HepG2 (cell line): ENCODE data around the gene CACNG4. TPM values are rescaled to one million over a fixed set of nuclear protein-coding genes. Genes with fewer than 3 reads are reported as not detected.

Source experiments
- ATAC-seq: fragments of 200-7000 bp; cut with Tn5 transposase; 3 replicates; pipeline ENCODE4 v1.9.1; 2020; ENCODE audit warnings: mild to moderate bottlenecking, moderate library complexity
- BruUV-seq: library from RNA; stranded (reverse); fragments of 400-500 nt; replicated peaks from 2 replicates; lab custom pipeline; 2021; lab: Mats Ljungman, UMichigan
- CTCF ChIA-PET: fragments of 300-600 bp; formaldehyde crosslinking; extraction: SDS; loops from one replicate; lab custom pipeline; 2021; ENCODE audit warnings: low total read pairs, inconsistent platforms, low intra/inter-chr PET ratio; lab: Yijun Ruan, JAX
- POLR2A ChIA-PET: fragments of 350-600 bp; sonication (Branson Sonifier 250); formaldehyde crosslinking; loops from one replicate; lab custom pipeline; 2020; ENCODE audit warnings: antibody characterized with exemption, inconsistent platforms; lab: Yijun Ruan, JAX
- DNase-seq: peaks from one replicate; pipeline ENCODE4 v3.0.0-alpha.2; 2015; ENCODE audit warnings: low spot score
- FAIRE-seq: peaks from 3 replicates; lab custom pipeline; 2011; peaks lifted over from hg19 to GRCh38; lab: Jason Lieb, UNC
- H2AFZ ChIP-seq: one replicate; pipeline ENCODE4 v1.6.1; 2011; ENCODE audit warnings: low read length, inconsistent platforms
- H3K27ac ChIP-seq: fragments of 300-600 bp; 3 replicates; pipeline ENCODE4 v1.8.0; 2011; ENCODE audit warnings: mixed run types, mild to moderate bottlenecking, mixed read lengths, low read length, inconsistent platforms; ENCODE audit not compliant: insufficient read depth; ENCODE audit errors: extremely low read length
- H3K27me3 ChIP-seq, 2 experiments: fragments of 200-600 bp in 1 of 2; 2 replicates in 1 of 2; 3 replicates in 1 of 2; pipeline versions ENCODE4 v1.6.0 to v1.8.0; 2011; ENCODE audit warnings: low read length in 2 of 2, mild to moderate bottlenecking in 2 of 2, moderate library complexity in 2 of 2, inconsistent platforms in 1 of 2; ENCODE audit not compliant: insufficient read depth in 2 of 2, control insufficient read depth in 1 of 2
- H3K36me3 ChIP-seq, 2 experiments: fragments of 200-600 bp in 1 of 2; replicated peaks in 1 of 2; 2 replicates in 1 of 2; 3 replicates in 1 of 2; pipeline versions ENCODE4 v1.5.1 to v1.8.0; 2011; ENCODE audit warnings: low read length in 2 of 2, inconsistent platforms in 1 of 2; ENCODE audit not compliant: insufficient read depth in 2 of 2, control insufficient read depth in 1 of 2
- H3K4me1 ChIP-seq: 2 replicates; pipeline ENCODE4 v1.5.1; 2012; ENCODE audit warnings: low read length, inconsistent platforms; ENCODE audit not compliant: insufficient read depth
- H3K4me2 ChIP-seq: 2 replicates; pipeline ENCODE4 v1.6.0; 2011; ENCODE audit warnings: low read depth, low read length, inconsistent platforms
- H3K4me3 ChIP-seq, 3 experiments: fragments of 200-600 bp in 1 of 3; sonication (generic), shearing (Covaris generic) in 1 of 3; replicated peaks in 1 of 3; 2 replicates each; pipeline ENCODE4 v1.5.1; 2011 to 2016; ENCODE audit warnings: low read length in 3 of 3, inconsistent platforms in 2 of 3, low read depth in 2 of 3, mild to moderate bottlenecking in 2 of 3, control low read depth in 1 of 3, mixed read lengths in 1 of 3; ENCODE audit not compliant: insufficient read depth in 1 of 3
- H3K79me2 ChIP-seq: one replicate; pipeline ENCODE4 v1.6.1; 2011; ENCODE audit warnings: low read length, inconsistent platforms; ENCODE audit not compliant: insufficient read depth
- H3K9ac ChIP-seq: 2 replicates; pipeline ENCODE4 v1.6.0; 2011; ENCODE audit warnings: mild to moderate bottlenecking, low read depth, low read length, inconsistent platforms; ENCODE audit not compliant: insufficient read depth
- H3K9me3 ChIP-seq: 2 replicates; pipeline ENCODE4 v1.5.1; 2012; ENCODE audit warnings: mild to moderate bottlenecking, low read length
- H4K20me1 ChIP-seq: 2 replicates; pipeline ENCODE4 v1.6.0; 2011; ENCODE audit warnings: inconsistent platforms, mild to moderate bottlenecking, low read length, moderate library complexity; ENCODE audit not compliant: insufficient read depth
- ARHGAP35 ChIP-seq: sonication (generic); formaldehyde crosslinking; IDR thresholded peaks from 2 replicates; pipeline ENCODE4 v1.9.0; 2022; ENCODE audit warnings: mild to moderate bottlenecking, inconsistent platforms, moderate library complexity, missing genetic modification reagents, borderline replicate concordance
- CREB1 ChIP-seq, 2 experiments: fragments of 450-650 bp in 1 of 2; IDR thresholded peaks; 2 replicates each; pipeline ENCODE4 v1.6.1; 2016 to 2017; ENCODE audit warnings: control low read depth in 1 of 2, mild to moderate bottlenecking in 1 of 2, missing compliant biosample characterization in 1 of 2, missing genetic modification characterization in 1 of 2
- HMG20B ChIP-seq: conservative IDR thresholded peaks from 2 replicates; pipeline ENCODE4 v1.6.1; 2016; ENCODE audit warnings: missing genetic modification reagents, missing compliant biosample characterization
- ISL2 ChIP-seq: sonication (generic); formaldehyde crosslinking; IDR thresholded peaks from 2 replicates; pipeline ENCODE4 v1.5.0; 2020; ENCODE audit warnings: missing genetic modification reagents
- JDP2 ChIP-seq: sonication (generic); formaldehyde crosslinking; IDR thresholded peaks from 2 replicates; pipeline ENCODE4 v1.8.1; 2022; ENCODE audit warnings: missing genetic modification reagents, borderline replicate concordance
- JUND ChIP-seq: sonication (generic); formaldehyde crosslinking; IDR thresholded peaks from 2 replicates; pipeline ENCODE4 v1.8.0; 2022; ENCODE audit warnings: mild to moderate bottlenecking, missing genetic modification reagents
- MAFK ChIP-seq, 2 experiments: IDR thresholded peaks in 1 of 2; conservative IDR thresholded peaks in 1 of 2; 2 replicates each; pipeline ENCODE4 v1.6.1; 2011; ENCODE audit warnings: improper control_type of control experiment in 2 of 2, low read length in 2 of 2
- NFE2L2 ChIP-seq: fragments of 150-350 bp; IDR thresholded peaks from 2 replicates; pipeline ENCODE4 v1.6.1; 2014; ENCODE audit warnings: low read length
- RFX1 ChIP-seq: fragments of 450-650 bp; IDR thresholded peaks from 2 replicates; pipeline ENCODE4 v1.6.1; 2017
- SIX1 ChIP-seq: sonication (generic); formaldehyde crosslinking; IDR thresholded peaks from 2 replicates; pipeline ENCODE4 v1.4.0; 2020; ENCODE audit warnings: missing genetic modification reagents, borderline replicate concordance
- SNAPC2 ChIP-seq: sonication (generic); formaldehyde crosslinking; IDR thresholded peaks from 2 replicates; pipeline ENCODE4 v1.8.1; 2022; ENCODE audit warnings: mild to moderate bottlenecking, missing genetic modification reagents
- SSRP1 ChIP-seq: IDR thresholded peaks from 2 replicates; pipeline ENCODE4 v1.6.1; 2016; ENCODE audit warnings: control low read depth
- TGIF2 ChIP-seq: IDR thresholded peaks from 2 replicates; pipeline ENCODE4 v1.6.1; 2016; ENCODE audit warnings: control low read depth, missing compliant biosample characterization
- ZNF224 ChIP-seq: sonication (generic); formaldehyde crosslinking; IDR thresholded peaks from 2 replicates; pipeline ENCODE4 v1.5.0; 2020; ENCODE audit warnings: mild to moderate bottlenecking, missing genetic modification reagents
- WGBS: methylation state at CpG from one replicate; pipeline ENCODE4 v1.1.6; 2017; ENCODE audit warnings: low lambda C conversion rate; 5-methylcytosine and 5-hydroxymethylcytosine counted together
- in situ Hi-C: cut with HindIII; loops from 2 replicates; pipeline ENCODE4 v1.10.0; 2017; ENCODE audit warnings: low pct_unique_long_range_greater_than_20kb; ENCODE audit not compliant: extremely low pct_ligation_motif_present
- intact Hi-C: fragments of 100-400 bp; cut with micrococcal nuclease; formaldehyde crosslinking; loops from one replicate; pipeline ENCODE4 v1.10.0; 2022; ENCODE audit not compliant: unreplicated experiment
- polyA plus RNA-seq, 8 experiments: library from polyadenylated mRNA; depleted of rRNA in 3 of 8; stranded (reverse) in 7 of 8; unstranded in 1 of 8; fragments of >200 nt; fragmentation: Illumina TruSeq in 4 of 8; extraction: Trizol in 4 of 8; gene quantifications; 2 replicates each; pipeline versions ENCODE4 v1.2.1 to v1.2.3, GENCODE V29; 2011 to 2016; ENCODE audit warnings: low read depth in 4 of 8, missing spikeins in 1 of 8, mixed read lengths in 1 of 8; ENCODE audit not compliant: insufficient read depth in 1 of 8
- total RNA-seq, 5 experiments: library from RNA; depleted of rRNA; stranded (reverse); fragments of >200 nt; fragmentation: Illumina TruSeq; extraction: Trizol; gene quantifications; 2 replicates each; pipeline ENCODE4 v1.2.3, GENCODE V29; 2016; ENCODE audit warnings: low read depth in 1 of 5

The CACNG4 gene
- total and polyA plus RNA-seq, 2 of the 13 experiments (the other 11 are each of a cell fraction or from before 2014, with no cell fraction given), result 0.09 TPM

GRCh38 chr17:66925811-66926500, 38.6 kb upstream of the CACNG4 start:
- no peak overlapping the region for H3K4me3 ChIP-seq
- no peak overlapping the region for H3K4me2 ChIP-seq
- no peak overlapping the region for H2AFZ ChIP-seq
- no peaks in the 10 kb centered on the region for H4K20me1 ChIP-seq
- in situ Hi-C loops (no loop called here), intact Hi-C loops (no loop called here)
- H3K4me1 ChIP-seq, result peaks cover 15% of the 10 kb centered on the region
- H3K27ac ChIP-seq, result no peak overlapping the region
- H3K27me3 ChIP-seq, result peaks cover 0 to 15% of the 10 kb centered on the region in 2 experiments; a peak in 3 of 5 replicates
- peak; percentile 49; the same call in 1 of the 2 replicates for TF ChIP-seq NFE2L2
- TF ChIP-seq MAFK (conservative IDR thresholded peaks at IDR 0.05 in 1 of 2, IDR thresholded peaks at IDR 0.05 in 1 of 2; ENCODE audit: low read length in 2 of 2), result peak; percentile 68 to 69
- no peak for TF ChIP-seq ISL2 (CRISPR knock-in tag)
- TF ChIP-seq CREB1 (IDR thresholded peaks at IDR 0.05), result peak; percentile 39; the same call in 1 of the 2 replicates
- no peak for TF ChIP-seq CREB1 (CRISPR knock-in tag; IDR thresholded peaks at IDR 0.05)
- no peak for TF ChIP-seq JDP2
- no peaks in the 10 kb centered on the region for H3K9me3 ChIP-seq
- ChIA-PET CTCF (no interaction called here), POLR2A (no interaction called here)
- no peak overlapping the region for H3K9ac ChIP-seq
- no peak for DNase-seq
- no TSS peak for BruUV-seq
- WGBS, result 39% methylated on average over 8 of the region's 8 CpGs
- no peak for FAIRE-seq
- no peaks in the 10 kb centered on the region for H3K79me2 ChIP-seq
- H3K36me3 ChIP-seq, result no peaks in the 10 kb centered on the region
- no peak for ATAC-seq

- no peak overlapping the region for H3K9ac ChIP-seq
- WGBS, result 31% methylated on average over 5 of the region's 5 CpGs
- H3K79me2 ChIP-seq, result no peaks in the 10 kb centered on the region
- ChIA-PET CTCF (no interaction called here), POLR2A (no interaction called here)
- H2AFZ ChIP-seq, result no peak overlapping the region
- H3K9me3 ChIP-seq, result no peaks in the 10 kb centered on the region
- H3K27ac ChIP-seq, result no peak overlapping the region
- no peaks in the 10 kb centered on the region for H4K20me1 ChIP-seq
- no peak overlapping the region for H3K4me3 ChIP-seq
- H3K4me2 ChIP-seq, result no peak overlapping the region
- no TSS peak for BruUV-seq
- intact Hi-C loops, result no loop called here
- no peaks in the 10 kb centered on the region for H3K36me3 ChIP-seq
- ATAC-seq (no peak), FAIRE-seq (no peak), DNase-seq (no peak)
- in situ Hi-C loops, result no loop called here
- H3K4me1 ChIP-seq, result peaks cover 8% of the 10 kb centered on the region
- TF ChIP-seq HMG20B (CRISPR knock-in tag) (no peak), JUND (CRISPR knock-in tag) (no peak), SNAPC2 (CRISPR knock-in tag) (no peak), RFX1 (peak; percentile 13; the same call in 1 of the 2 replicates), SSRP1 (CRISPR knock-in tag) (no peak), ARHGAP35 (CRISPR knock-in tag) (no peak), TGIF2 (CRISPR knock-in tag) (no peak), SIX1 (CRISPR knock-in tag) (no peak), ZNF224 (CRISPR knock-in tag) (no peak)
- H3K27me3 ChIP-seq, result peaks cover 0 to 12% of the 10 kb centered on the region in 2 experiments; a peak in 3 of 5 replicates
Measured at GRCh38 chr17:66928949-66929348, 35.6 kb upstream of the CACNG4 start.
